GM12878 (cell line): ENCODE results near the gene GTSE1. TPM values are rescaled to one million over a fixed set of nuclear protein-coding genes. Genes with fewer than 3 reads are reported as not detected.

Experiments used
- CBX5 ChIP-seq: sonication (generic); IDR thresholded peaks from 2 replicates; pipeline ENCODE4 v1.6.1; 2016; ENCODE audit warnings: low read depth, moderate library complexity, mild to moderate bottlenecking, inconsistent platforms
- CHD2 ChIP-seq: IDR thresholded peaks from 2 replicates; pipeline ENCODE4 v1.6.1; 2011; ENCODE audit warnings: low read depth, low read length, improper control_type of control experiment, borderline replicate concordance
- ETV6 ChIP-seq, 2 experiments: fragments of 450-650 bp in 1 of 2; IDR thresholded peaks in 1 of 2; conservative IDR thresholded peaks in 1 of 2; 2 replicates each; pipeline ENCODE4 v1.6.1; 2014; ENCODE audit warnings: antibody characterized with exemption in 1 of 2, borderline replicate concordance in 1 of 2, low read depth in 1 of 2, mild to moderate bottlenecking in 1 of 2, moderate library complexity in 1 of 2
- HCFC1 ChIP-seq: fragments of 150-350 bp; IDR thresholded peaks from 2 replicates; pipeline ENCODE4 v1.6.1; 2014; ENCODE audit warnings: low read length
- MEF2B ChIP-seq: fragments of 450-650 bp; IDR thresholded peaks from 2 replicates; pipeline ENCODE4 v1.6.1; 2018; ENCODE audit warnings: mild to moderate bottlenecking, moderate library complexity; ENCODE audit not compliant: partially characterized antibody, poor library complexity, severe bottlenecking
- MLLT1 ChIP-seq: fragments of 450-650 bp; IDR thresholded peaks from 2 replicates; pipeline ENCODE4 v1.6.1; 2016; ENCODE audit warnings: mild to moderate bottlenecking
- MYB ChIP-seq: fragments of 150-350 bp; IDR thresholded peaks from 2 replicates; pipeline ENCODE4 v1.6.1; 2014; ENCODE audit warnings: mild to moderate bottlenecking, low read depth, low read length, borderline replicate concordance
- NBN ChIP-seq: fragments of 450-650 bp; IDR thresholded peaks from 2 replicates; pipeline ENCODE4 v1.6.1; 2016
- NFIC ChIP-seq: IDR thresholded peaks from 2 replicates; pipeline ENCODE4 v1.6.1; 2012; ENCODE audit warnings: low read depth, mild to moderate bottlenecking, inconsistent platforms, low read length, moderate library complexity
- NR2C2 ChIP-seq: IDR thresholded peaks from 2 replicates; pipeline ENCODE4 v1.6.1; 2011; ENCODE audit warnings: borderline replicate concordance, low read depth; ENCODE audit not compliant: control insufficient read depth, insufficient read length
- RFX5 ChIP-seq: IDR thresholded peaks from 2 replicates; pipeline ENCODE4 v1.6.1; 2011; ENCODE audit warnings: low read depth, low read length, improper control_type of control experiment
- RUNX3 ChIP-seq: IDR thresholded peaks from 2 replicates; pipeline ENCODE4 v1.6.1; 2012; ENCODE audit warnings: low read length, inconsistent platforms
- SMARCA5 ChIP-seq: fragments of 450-650 bp; IDR thresholded peaks from 2 replicates; pipeline ENCODE4 v1.6.1; 2017; ENCODE audit warnings: mild to moderate bottlenecking
- SUPT20H ChIP-seq: IDR thresholded peaks from 2 replicates; pipeline ENCODE4 v1.6.1; 2011; ENCODE audit warnings: low read depth, mild to moderate bottlenecking, low read length, moderate library complexity, borderline replicate concordance; ENCODE audit not compliant: control insufficient read depth
- YBX1 ChIP-seq: fragments of 450-650 bp; IDR thresholded peaks from 2 replicates; pipeline ENCODE4 v1.6.1; 2016; ENCODE audit warnings: antibody characterized with exemption
- ZBED1 ChIP-seq: IDR thresholded peaks from 2 replicates; pipeline ENCODE4 v1.6.1; 2016; ENCODE audit warnings: borderline replicate concordance
- ZSCAN29 ChIP-seq: fragments of 450-650 bp; IDR thresholded peaks from 2 replicates; pipeline ENCODE4 v1.6.1; 2017; ENCODE audit warnings: mild to moderate bottlenecking, moderate library complexity
- polyA plus RNA-seq, 11 experiments: library from polyadenylated mRNA; depleted of rRNA in 4 of 11; unstranded in 6 of 11; stranded (reverse) in 5 of 11; fragments of >200 nt; fragmentation: Nextera tagmentation in 4 of 11; fragmentation: Illumina TruSeq in 1 of 11; extraction: Ambion mirVana in 4 of 11; extraction: Trizol in 1 of 11; gene quantifications; 1 replicate in 1 of 11; 2 replicates in 10 of 11; pipeline versions ENCODE4 v1.2.1 to v1.2.3, GENCODE V29; 2011 to 2016; ENCODE audit warnings: inconsistent platforms in 2 of 11, missing spikeins in 2 of 11, low read depth in 1 of 11
- total RNA-seq, 4 experiments: library from RNA; depleted of rRNA in 3 of 4; stranded (reverse); fragments of >200 nt in 3 of 4; fragmentation: Illumina TruSeq in 1 of 4; extraction: Trizol in 1 of 4; gene quantifications; 2 replicates each; pipeline versions ENCODE4 v1.2.1 to v1.2.3, GENCODE V29; 2013 to 2021
- TF ChIP-seq, protein P1 (sequence below): fragments of 450-650 bp; IDR thresholded peaks from 2 replicates; pipeline ENCODE4 v1.6.1; 2017; ENCODE audit warnings: mild to moderate bottlenecking
- TF ChIP-seq, protein P2 (sequence below): IDR thresholded peaks from 2 replicates; pipeline ENCODE4 v1.6.1; 2011; ENCODE audit warnings: mild to moderate bottlenecking, low read depth, low read length, moderate library complexity; ENCODE audit not compliant: insufficient replicate concordance
- TF ChIP-seq, protein P3 (sequence below): fragments of 450-650 bp; IDR thresholded peaks from 2 replicates; pipeline ENCODE4 v1.6.1; 2017; ENCODE audit warnings: mild to moderate bottlenecking, moderate library complexity

The GTSE1 gene
- total and polyA plus RNA-seq, 10 of the 15 experiments (the other 5 are each of a cell fraction or from before 2014, with no cell fraction given) = 6.6 to 46.2 (median 32.3) TPM

GRCh38 chr22:46250035-46250782 is 46.5 kb upstream of the GTSE1 start, which contains the start of gene CDPF1 (continued):
- peak; percentile 17; the same call in 1 of the 2 replicates for TF ChIP-seq HCFC1
- TF ChIP-seq CBX5 = 0 out of 2 replicates have a peak, but pooled peaks have one; percentile 41
- no peak for TF ChIP-seq NR2C2
- TF ChIP-seq CHD2 = peak; percentile 59; the same call in 1 of the 2 replicates
- TF ChIP-seq YBX1 = no peak
- TF ChIP-seq, protein P1, sequence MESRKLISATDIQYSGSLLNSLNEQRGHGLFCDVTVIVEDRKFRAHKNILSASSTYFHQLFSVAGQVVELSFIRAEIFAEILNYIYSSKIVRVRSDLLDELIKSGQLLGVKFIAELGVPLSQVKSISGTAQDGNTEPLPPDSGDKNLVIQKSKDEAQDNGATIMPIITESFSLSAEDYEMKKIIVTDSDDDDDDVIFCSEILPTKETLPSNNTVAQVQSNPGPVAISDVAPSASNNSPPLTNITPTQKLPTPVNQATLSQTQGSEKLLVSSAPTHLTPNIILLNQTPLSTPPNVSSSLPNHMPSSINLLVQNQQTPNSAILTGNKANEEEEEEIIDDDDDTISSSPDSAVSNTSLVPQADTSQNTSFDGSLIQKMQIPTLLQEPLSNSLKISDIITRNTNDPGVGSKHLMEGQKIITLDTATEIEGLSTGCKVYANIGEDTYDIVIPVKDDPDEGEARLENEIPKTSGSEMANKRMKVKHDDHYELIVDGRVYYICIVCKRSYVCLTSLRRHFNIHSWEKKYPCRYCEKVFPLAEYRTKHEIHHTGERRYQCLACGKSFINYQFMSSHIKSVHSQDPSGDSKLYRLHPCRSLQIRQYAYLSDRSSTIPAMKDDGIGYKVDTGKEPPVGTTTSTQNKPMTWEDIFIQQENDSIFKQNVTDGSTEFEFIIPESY = no peak
- TF ChIP-seq, protein P2, sequence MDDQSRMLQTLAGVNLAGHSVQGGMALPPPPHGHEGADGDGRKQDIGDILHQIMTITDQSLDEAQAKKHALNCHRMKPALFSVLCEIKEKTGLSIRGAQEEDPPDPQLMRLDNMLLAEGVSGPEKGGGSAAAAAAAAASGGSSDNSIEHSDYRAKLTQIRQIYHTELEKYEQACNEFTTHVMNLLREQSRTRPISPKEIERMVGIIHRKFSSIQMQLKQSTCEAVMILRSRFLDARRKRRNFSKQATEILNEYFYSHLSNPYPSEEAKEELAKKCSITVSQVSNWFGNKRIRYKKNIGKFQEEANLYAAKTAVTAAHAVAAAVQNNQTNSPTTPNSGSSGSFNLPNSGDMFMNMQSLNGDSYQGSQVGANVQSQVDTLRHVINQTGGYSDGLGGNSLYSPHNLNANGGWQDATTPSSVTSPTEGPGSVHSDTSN = no peak
- TF ChIP-seq MYB = no peak
- TF ChIP-seq SMARCA5 = peak; percentile 60; the same call in 1 of the 2 replicates
- TF ChIP-seq ETV6 (conservative IDR thresholded peaks at IDR 0.05 in 1 of 2, IDR thresholded peaks at IDR 0.05 in 1 of 2; ENCODE audit: borderline replicate concordance in 1 of 2, low read depth in 1 of 2) = no peak
- TF ChIP-seq, protein P3, sequence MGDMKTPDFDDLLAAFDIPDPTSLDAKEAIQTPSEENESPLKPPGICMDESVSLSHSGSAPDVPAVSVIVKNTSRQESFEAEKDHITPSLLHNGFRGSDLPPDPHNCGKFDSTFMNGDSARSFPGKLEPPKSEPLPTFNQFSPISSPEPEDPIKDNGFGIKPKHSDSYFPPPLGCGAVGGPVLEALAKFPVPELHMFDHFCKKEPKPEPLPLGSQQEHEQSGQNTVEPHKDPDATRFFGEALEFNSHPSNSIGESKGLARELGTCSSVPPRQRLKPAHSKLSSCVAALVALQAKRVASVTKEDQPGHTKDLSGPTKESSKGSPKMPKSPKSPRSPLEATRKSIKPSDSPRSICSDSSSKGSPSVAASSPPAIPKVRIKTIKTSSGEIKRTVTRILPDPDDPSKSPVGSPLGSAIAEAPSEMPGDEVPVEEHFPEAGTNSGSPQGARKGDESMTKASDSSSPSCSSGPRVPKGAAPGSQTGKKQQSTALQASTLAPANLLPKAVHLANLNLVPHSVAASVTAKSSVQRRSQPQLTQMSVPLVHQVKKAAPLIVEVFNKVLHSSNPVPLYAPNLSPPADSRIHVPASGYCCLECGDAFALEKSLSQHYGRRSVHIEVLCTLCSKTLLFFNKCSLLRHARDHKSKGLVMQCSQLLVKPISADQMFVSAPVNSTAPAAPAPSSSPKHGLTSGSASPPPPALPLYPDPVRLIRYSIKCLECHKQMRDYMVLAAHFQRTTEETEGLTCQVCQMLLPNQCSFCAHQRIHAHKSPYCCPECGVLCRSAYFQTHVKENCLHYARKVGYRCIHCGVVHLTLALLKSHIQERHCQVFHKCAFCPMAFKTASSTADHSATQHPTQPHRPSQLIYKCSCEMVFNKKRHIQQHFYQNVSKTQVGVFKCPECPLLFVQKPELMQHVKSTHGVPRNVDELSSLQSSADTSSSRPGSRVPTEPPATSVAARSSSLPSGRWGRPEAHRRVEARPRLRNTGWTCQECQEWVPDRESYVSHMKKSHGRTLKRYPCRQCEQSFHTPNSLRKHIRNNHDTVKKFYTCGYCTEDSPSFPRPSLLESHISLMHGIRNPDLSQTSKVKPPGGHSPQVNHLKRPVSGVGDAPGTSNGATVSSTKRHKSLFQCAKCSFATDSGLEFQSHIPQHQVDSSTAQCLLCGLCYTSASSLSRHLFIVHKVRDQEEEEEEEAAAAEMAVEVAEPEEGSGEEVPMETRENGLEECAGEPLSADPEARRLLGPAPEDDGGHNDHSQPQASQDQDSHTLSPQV = no peak
- no peak for TF ChIP-seq SUPT20H
- no peak for TF ChIP-seq ZSCAN29
- TF ChIP-seq MLLT1 = no peak
- peak; percentile 76 for TF ChIP-seq RUNX3
- TF ChIP-seq MEF2B = no peak
- no peak for TF ChIP-seq NBN
- TF ChIP-seq RFX5 = no peak
- TF ChIP-seq ZBED1 = no peak
- TF ChIP-seq NFIC = no peak
